ENCODE results near the gene CD164L2. TPM values are rescaled to one million over a fixed set of nuclear protein-coding genes. Genes with fewer than 3 reads are reported as not detected.
A peak's percentile ranks its signal among the peaks of the same experiment; 100 is the strongest.

CD164L2 gene
- total and polyA plus RNA-seq, 4 donors, result 0.15 to 2.8 (median 0.29) TPM; not detected in 1

DNA sequence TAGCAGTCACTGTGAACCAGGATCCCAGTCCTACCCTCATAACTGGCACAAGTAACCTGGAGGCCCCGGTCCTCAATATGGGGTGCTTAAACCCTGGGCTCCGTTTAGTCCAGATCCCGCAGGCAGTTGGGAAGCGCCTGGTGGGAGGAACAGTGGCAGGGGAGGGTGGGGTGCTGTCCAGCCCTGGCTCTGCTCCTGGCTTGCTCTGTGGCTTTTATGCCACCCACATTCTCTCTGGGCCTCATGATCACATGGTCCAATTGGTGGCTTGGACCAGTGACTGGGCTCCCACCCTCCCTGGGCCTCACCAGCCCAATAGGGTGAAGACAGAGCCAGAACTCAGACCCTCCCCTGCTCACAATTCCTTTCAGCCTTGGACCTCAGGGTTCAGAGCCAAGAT lies 2.9 kb downstream of the CD164L2 start:
- no peaks in the 10 kb centered on the region for H3K36me3 ChIP-seq (ENCODE audit: control insufficient read depth, insufficient read depth, low read length)
- DNase-seq (ENCODE audit: low read depth in 4 of 6, low spot score in 6 of 6), result no peak
- no peaks in the 10 kb centered on the region for H3K9me3 ChIP-seq (ENCODE audit: control insufficient read depth, insufficient read depth, low read length)
- WGBS (ENCODE audit: insufficient coverage), result 85% methylated on average over 3 of the region's 4 CpGs
- H3K27me3 ChIP-seq (ENCODE audit: control insufficient read depth, insufficient read depth, low read length), result peaks cover 3% of the 10 kb centered on the region
- no peak overlapping the region for H3K27ac ChIP-seq (ENCODE audit: low read depth, low read length)
- peaks cover 23% of the 10 kb centered on the region for H3K4me1 ChIP-seq (ENCODE audit: control insufficient read depth, insufficient read depth, low read length)
- H3K4me3 ChIP-seq (ENCODE audit: low read depth, low read length), result no peak overlapping the region

DNA sequence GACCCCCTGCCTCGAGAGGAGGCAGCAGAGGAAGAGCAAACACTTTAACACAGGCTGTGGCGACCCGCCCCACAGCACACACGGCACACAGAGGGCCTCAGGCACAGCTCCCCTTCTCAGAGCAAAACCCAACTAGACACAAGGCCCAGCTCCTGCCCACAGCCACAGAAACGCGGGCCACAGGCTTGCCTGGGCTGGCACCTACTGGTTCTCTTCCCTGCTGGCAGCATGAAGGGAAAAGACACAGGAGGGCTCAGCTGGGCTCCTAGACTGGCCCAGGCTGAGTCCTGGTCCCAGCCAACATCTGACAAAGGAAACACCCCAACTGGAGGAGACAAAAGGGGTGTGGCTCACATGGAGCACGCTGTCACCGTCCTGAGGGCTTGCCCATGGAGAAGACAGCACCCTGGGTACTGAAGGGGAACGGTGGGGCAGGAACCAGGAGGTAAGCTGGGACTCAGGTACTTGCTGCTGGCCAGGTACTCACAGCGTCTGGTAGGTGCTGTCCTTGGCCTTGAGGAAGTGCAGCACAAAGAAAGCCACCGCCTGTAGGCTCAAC lies 3.5 kb downstream of the CD164L2 start:
- H3K27ac ChIP-seq (ENCODE audit: low read depth, low read length), result no peak overlapping the region
- H3K4me3 ChIP-seq (ENCODE audit: low read depth, low read length), result no peak overlapping the region
- 69% methylated on average over 11 of the region's 11 CpGs for WGBS (ENCODE audit: insufficient coverage)
- DNase-seq (ENCODE audit: low read depth in 4 of 6, low spot score in 6 of 6), result no peak
- H3K9me3 ChIP-seq (ENCODE audit: control insufficient read depth, insufficient read depth, low read length), result no peaks in the 10 kb centered on the region
- H3K4me1 ChIP-seq (ENCODE audit: control insufficient read depth, insufficient read depth, low read length), result peaks cover 23% of the 10 kb centered on the region
- H3K36me3 ChIP-seq (ENCODE audit: control insufficient read depth, insufficient read depth, low read length), result no peaks in the 10 kb centered on the region
- H3K27me3 ChIP-seq (ENCODE audit: control insufficient read depth, insufficient read depth, low read length), result peaks cover 3% of the 10 kb centered on the region

GRCh38 chr1:27377760-27378495 lies 5.2 kb downstream of the CD164L2 start:
- 87% methylated on average over 7 of the region's 12 CpGs for WGBS (ENCODE audit: insufficient coverage)
- no peaks in the 10 kb centered on the region for H3K9me3 ChIP-seq (ENCODE audit: control insufficient read depth, insufficient read depth, low read length)
- no peaks in the 10 kb centered on the region for H3K36me3 ChIP-seq (ENCODE audit: control insufficient read depth, insufficient read depth, low read length)

GRCh38 chr1:27374362-27375086 lies 8.6 kb downstream of the CD164L2 start, which contains the start of gene FCN3:
Gene FCN3, minus strand, starts transcription at chr1:27374824. Its CDS starts 6 bp downstream, at chr1:27374818.
- 68% methylated on average over 2 of the region's 4 CpGs for WGBS (ENCODE audit: insufficient coverage)
- Histone ChIP-seq H3K27ac (ENCODE audit: low read depth, low read length) (no peak within 1 kb of the TSS), H3K27me3 (ENCODE audit: control insufficient read depth, insufficient read depth, low read length) (no peaks in the 10 kb centered on the region), H3K36me3 (ENCODE audit: control insufficient read depth, insufficient read depth, low read length) (no peaks in the 10 kb centered on the region), H3K9me3 (ENCODE audit: control insufficient read depth, insufficient read depth, low read length) (no peaks in the 10 kb centered on the region), H3K4me3 (ENCODE audit: low read depth, low read length) (no peak within 1 kb of the TSS), H3K4me1 (ENCODE audit: control insufficient read depth, insufficient read depth, low read length) (no peaks in the 10 kb centered on the region)
- DNase-seq (ENCODE audit: low read depth in 4 of 6, low spot score in 6 of 6), result peak in 1 of 6 donors; percentile 56

More at GRCh38 chr1:27377760-27378495, 5.2 kb downstream of the CD164L2 start:
- DNase-seq (ENCODE audit: low read depth in 4 of 6, low spot score in 6 of 6), result no peak
- Histone ChIP-seq H3K4me1 (ENCODE audit: control insufficient read depth, insufficient read depth, low read length) (peaks cover 21% of the 10 kb centered on the region), H3K27ac (ENCODE audit: low read depth, low read length) (no peak overlapping the region), H3K27me3 (ENCODE audit: control insufficient read depth, insufficient read depth, low read length) (peaks cover 3% of the 10 kb centered on the region), H3K4me3 (ENCODE audit: low read depth, low read length) (no peak overlapping the region)

DNA sequence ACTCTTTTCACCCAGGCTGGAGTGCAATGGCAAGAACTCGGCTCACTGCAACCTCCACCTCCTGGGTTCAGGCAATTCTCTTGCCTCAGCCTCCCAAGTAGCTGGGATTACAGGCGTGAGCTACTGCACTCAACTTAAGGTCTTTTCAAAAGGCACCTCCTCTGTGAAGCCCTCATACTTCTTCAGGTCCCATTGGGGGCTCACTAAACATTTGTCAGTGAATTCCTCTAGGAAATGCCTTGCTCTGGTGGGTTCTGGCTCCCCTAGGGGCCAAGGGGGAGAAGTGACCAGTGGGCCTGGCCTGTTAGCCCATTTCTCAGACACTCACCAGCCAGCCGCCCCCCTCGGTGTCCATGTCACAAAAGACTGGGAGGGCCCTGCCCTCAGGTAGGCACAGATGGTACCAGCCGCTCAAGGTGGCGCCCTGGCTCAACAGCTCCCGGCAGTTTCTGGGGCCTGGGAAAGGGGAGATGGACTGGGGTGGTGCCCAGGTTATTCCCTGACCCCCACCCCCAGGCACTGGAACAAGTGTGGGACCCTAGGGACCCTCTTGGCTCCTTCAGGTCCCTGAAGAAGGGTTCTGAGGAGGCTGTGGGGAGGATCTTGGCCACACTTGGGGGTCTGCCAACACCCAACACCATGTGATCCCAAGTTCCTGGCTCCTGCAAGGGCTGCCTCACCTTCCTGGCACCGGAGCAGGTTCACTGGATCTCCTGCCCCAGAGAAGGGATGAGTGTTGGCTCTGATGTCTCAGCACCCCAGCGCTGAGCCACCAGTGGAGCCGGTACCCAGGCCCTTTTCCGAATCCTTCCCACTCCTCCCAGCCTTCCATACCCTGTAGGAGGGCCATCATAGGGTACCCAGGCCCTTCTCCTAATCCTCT lies 10.1 kb downstream of the CD164L2 start:
- Histone ChIP-seq H3K27me3 (ENCODE audit: control insufficient read depth, insufficient read depth, low read length) (no peaks in the 10 kb centered on the region), H3K4me3 (ENCODE audit: low read depth, low read length) (no peak overlapping the region), H3K36me3 (ENCODE audit: control insufficient read depth, insufficient read depth, low read length) (no peaks in the 10 kb centered on the region), H3K27ac (ENCODE audit: low read depth, low read length) (no peak overlapping the region), H3K9me3 (ENCODE audit: control insufficient read depth, insufficient read depth, low read length) (no peaks in the 10 kb centered on the region), H3K4me1 (ENCODE audit: control insufficient read depth, insufficient read depth, low read length) (no peaks in the 10 kb centered on the region)
- no peak for DNase-seq (ENCODE audit: low read depth in 4 of 6, low spot score in 6 of 6)
- WGBS (ENCODE audit: insufficient coverage), result 91% methylated on average over 9 of the region's 11 CpGs

GRCh38 chr1:27372022-27372807 lies 10.9 kb downstream of the CD164L2 start:
- Histone ChIP-seq H3K36me3 (ENCODE audit: control insufficient read depth, insufficient read depth, low read length) (no peaks in the 10 kb centered on the region), H3K27ac (ENCODE audit: low read depth, low read length) (no peak overlapping the region), H3K4me3 (ENCODE audit: low read depth, low read length) (no peak overlapping the region), H3K27me3 (ENCODE audit: control insufficient read depth, insufficient read depth, low read length) (peaks cover 6% of the 10 kb centered on the region), H3K4me1 (ENCODE audit: control insufficient read depth, insufficient read depth, low read length) (peaks cover 1% of the 10 kb centered on the region), H3K9me3 (ENCODE audit: control insufficient read depth, insufficient read depth, low read length) (no peaks in the 10 kb centered on the region)
- WGBS (ENCODE audit: insufficient coverage), result 90% methylated on average over 13 of the region's 19 CpGs
- no peak for DNase-seq (ENCODE audit: low read depth in 4 of 6, low spot score in 6 of 6)

DNA sequence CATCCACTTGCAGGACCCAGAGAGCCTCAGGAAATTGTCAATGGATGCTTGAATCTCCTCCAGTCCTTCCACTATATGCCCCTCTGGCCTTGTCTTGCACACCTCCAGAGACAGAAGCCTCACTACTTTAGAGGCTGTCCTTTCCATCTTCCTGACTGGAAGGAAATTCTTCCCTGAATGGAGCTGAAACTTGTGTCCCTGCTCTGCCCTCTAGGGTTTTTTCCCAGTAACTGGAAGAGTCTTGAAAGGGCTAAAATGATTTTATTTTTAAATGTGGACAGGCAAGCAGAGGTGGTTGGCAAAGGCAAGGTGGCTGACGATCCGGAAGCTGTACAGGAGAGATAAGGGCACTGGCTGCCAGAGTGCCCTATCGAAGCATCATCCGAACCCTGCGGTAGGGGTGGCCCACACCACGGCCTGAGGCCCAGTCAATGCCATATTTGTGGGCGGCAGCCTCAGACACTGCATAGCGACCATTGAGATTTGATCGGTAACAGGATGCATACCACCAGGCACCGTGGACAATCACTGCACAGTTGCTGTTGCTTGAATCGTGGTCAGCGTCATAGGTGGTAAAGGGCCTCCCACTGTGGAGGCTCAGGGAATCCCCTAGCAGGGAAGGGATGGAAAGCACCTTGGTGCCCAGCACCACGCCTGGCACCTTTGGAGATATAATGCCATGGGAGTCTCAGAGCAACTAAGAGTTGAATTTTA lies 14.1 kb downstream of the CD164L2 start:
- H3K36me3 ChIP-seq (ENCODE audit: control insufficient read depth, insufficient read depth, low read length), result peaks cover 2% of the 10 kb centered on the region
- no peak for DNase-seq (ENCODE audit: low read depth in 4 of 6, low spot score in 6 of 6)
- no peak overlapping the region for H3K4me3 ChIP-seq (ENCODE audit: low read depth, low read length)
- no peak overlapping the region for H3K27ac ChIP-seq (ENCODE audit: low read depth, low read length)
- WGBS (ENCODE audit: insufficient coverage), result 76% methylated on average over 13 of the region's 13 CpGs
- peaks cover 13% of the 10 kb centered on the region for H3K27me3 ChIP-seq (ENCODE audit: control insufficient read depth, insufficient read depth, low read length)
- no peaks in the 10 kb centered on the region for H3K9me3 ChIP-seq (ENCODE audit: control insufficient read depth, insufficient read depth, low read length)
- H3K4me1 ChIP-seq (ENCODE audit: control insufficient read depth, insufficient read depth, low read length), result peaks cover 25% of the 10 kb centered on the region

DNA sequence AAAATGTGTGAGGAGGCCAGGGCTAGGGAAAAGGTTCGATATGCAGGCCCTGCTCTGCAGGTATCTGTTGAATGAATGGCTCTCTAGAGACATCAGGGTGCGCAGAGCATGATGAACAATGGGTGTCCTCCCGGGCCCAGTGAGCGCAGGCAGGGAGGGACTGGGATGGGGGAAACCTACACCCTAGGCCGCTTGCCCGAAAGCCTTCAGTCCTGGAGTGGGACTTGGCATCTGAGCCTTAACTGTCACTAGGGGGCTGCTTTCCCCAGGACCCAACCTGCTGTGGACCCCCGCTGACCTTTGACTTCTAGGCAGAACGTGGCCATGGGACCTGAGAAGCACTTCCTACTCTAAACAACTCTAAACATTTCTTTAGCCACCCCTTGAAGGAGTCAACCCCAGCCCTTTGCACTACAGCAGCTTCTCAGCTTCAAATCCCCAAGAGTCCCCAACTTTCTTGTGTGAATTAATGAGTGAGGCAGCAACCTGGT lies 15.9 kb downstream of the CD164L2 start:
- 35% methylated on average over 8 of the region's 8 CpGs for WGBS (ENCODE audit: insufficient coverage)
- Histone ChIP-seq H3K4me1 (ENCODE audit: control insufficient read depth, insufficient read depth, low read length) (peaks cover 25% of the 10 kb centered on the region), H3K27ac (ENCODE audit: low read depth, low read length) (peak overlapping the region; percentile 92), H3K27me3 (ENCODE audit: control insufficient read depth, insufficient read depth, low read length) (peaks cover 13% of the 10 kb centered on the region), H3K36me3 (ENCODE audit: control insufficient read depth, insufficient read depth, low read length) (peaks cover 5% of the 10 kb centered on the region), H3K4me3 (ENCODE audit: low read depth, low read length) (peak overlapping the region; percentile 61), H3K9me3 (ENCODE audit: control insufficient read depth, insufficient read depth, low read length) (no peaks in the 10 kb centered on the region)
- DNase-seq (ENCODE audit: low read depth in 4 of 6, low spot score in 6 of 6), result no peak

Data from spinal cord (tissue), 10 donors.